BJ (cell line): ENCODE measurements around the gene IL1RAPL1. TPM values are rescaled to one million over a fixed set of nuclear protein-coding genes. Genes with fewer than 3 reads are reported as not detected.

Experiments used
- CTCF ChIA-PET: fragments of 350-600 bp; formaldehyde crosslinking; extraction: SDS; loops from one replicate; lab custom pipeline; 2021; ENCODE audit warnings: antibody characterized with exemption, inconsistent platforms; lab: Yijun Ruan, JAX
- POLR2A ChIA-PET: fragments of 300-600 bp; sonication (Branson Sonifier 250); formaldehyde crosslinking; extraction: SDS; loops from one replicate; lab custom pipeline; 2021; ENCODE audit warnings: antibody characterized with exemption; lab: Charles Lee
- DNase-seq: peaks from one replicate; pipeline ENCODE4 v3.0.0-alpha.2; 2011; ENCODE audit warnings: low read depth
- H3K27me3 ChIP-seq: 2 replicates; pipeline ENCODE4 v1.6.0; 2011; ENCODE audit warnings: low read length; ENCODE audit not compliant: control insufficient read depth, insufficient read depth
- H3K36me3 ChIP-seq: 2 replicates; pipeline ENCODE4 v1.5.1; 2011; ENCODE audit warnings: low read length; ENCODE audit not compliant: control insufficient read depth, insufficient read depth
- H3K4me3 ChIP-seq: 2 replicates; pipeline ENCODE4 v1.5.1; 2011; ENCODE audit warnings: low read depth, mild to moderate bottlenecking, control low read depth, low read length
- polyA plus RNA-seq: library from polyadenylated mRNA; depleted of rRNA; stranded (reverse); fragments of >200 nt; gene quantifications from 2 replicates; pipeline ENCODE4 v1.2.3, GENCODE V29; 2011
- TF ChIP-seq, protein P1 (sequence below): IDR thresholded peaks from 2 replicates; pipeline ENCODE4 v1.5.1; 2011; ENCODE audit warnings: low read depth, mild to moderate bottlenecking, control low read depth, inconsistent platforms, low read length, moderate library complexity; ENCODE audit not compliant: insufficient read depth

The IL1RAPL1 gene
- polyA plus RNA-seq, 1 experiment = 0.02 TPM

DNA sequence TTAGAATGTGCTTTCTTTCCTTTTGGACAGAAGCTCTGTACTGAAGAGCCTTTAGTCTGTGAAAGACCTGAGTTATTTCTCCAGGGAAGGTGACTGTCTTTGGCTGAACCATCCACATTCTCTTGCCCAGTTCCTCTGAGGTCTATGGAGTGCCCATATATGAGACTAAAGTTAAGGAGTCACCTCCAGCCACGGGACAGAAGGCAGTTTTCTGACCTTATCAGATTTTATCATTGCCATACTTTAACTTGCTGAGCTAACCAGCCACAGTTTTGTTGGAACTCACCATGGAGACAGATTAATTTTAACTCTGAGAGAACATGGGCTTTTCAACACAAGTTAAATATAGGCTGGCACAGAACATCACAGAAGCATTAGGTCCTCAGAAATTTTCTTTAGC lies 26.3 kb downstream of the IL1RAPL1 start:
- ChIA-PET CTCF (interaction anchor here (0.6 kb wide), 1 partner anchor 532 kb away, joined by 4 read pairs; no protein-coding TSS in a partner anchor), POLR2A (no interaction called here)
- TF ChIP-seq, protein P1, sequence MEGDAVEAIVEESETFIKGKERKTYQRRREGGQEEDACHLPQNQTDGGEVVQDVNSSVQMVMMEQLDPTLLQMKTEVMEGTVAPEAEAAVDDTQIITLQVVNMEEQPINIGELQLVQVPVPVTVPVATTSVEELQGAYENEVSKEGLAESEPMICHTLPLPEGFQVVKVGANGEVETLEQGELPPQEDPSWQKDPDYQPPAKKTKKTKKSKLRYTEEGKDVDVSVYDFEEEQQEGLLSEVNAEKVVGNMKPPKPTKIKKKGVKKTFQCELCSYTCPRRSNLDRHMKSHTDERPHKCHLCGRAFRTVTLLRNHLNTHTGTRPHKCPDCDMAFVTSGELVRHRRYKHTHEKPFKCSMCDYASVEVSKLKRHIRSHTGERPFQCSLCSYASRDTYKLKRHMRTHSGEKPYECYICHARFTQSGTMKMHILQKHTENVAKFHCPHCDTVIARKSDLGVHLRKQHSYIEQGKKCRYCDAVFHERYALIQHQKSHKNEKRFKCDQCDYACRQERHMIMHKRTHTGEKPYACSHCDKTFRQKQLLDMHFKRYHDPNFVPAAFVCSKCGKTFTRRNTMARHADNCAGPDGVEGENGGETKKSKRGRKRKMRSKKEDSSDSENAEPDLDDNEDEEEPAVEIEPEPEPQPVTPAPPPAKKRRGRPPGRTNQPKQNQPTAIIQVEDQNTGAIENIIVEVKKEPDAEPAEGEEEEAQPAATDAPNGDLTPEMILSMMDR = no peak

DNA sequence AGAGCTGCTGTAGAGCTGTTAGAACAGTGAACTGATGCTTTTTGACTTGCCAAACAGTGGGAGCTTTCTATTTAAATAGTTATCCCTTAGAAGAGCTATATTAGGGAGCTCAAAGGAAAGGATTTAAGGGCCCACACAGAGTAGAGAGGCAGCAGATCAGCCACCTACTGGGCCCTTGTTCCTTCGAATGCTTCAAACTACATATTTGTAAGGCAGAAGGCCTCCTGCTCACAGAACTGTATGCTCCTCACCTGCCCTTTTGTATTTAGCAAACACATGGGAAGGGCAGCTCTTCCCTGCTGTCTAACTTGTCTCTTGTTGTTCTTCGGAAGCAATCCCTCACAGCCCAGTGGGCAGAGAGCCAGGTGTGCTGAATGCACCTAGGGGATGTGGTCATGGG lies 38.0 kb downstream of the IL1RAPL1 start:
- H3K27me3 ChIP-seq = no peaks in the 10 kb centered on the region
- no peaks in the 10 kb centered on the region for H3K36me3 ChIP-seq
- ChIA-PET CTCF (no interaction called here), POLR2A (no interaction called here)
- no peak overlapping the region for H3K4me3 ChIP-seq
- DNase-seq = no peak
- TF ChIP-seq, protein P1 = no peak

More for the DNA sequence above, 26.3 kb downstream of the IL1RAPL1 start:
- H3K36me3 ChIP-seq = no peaks in the 10 kb centered on the region
- no peak for DNase-seq
- H3K27me3 ChIP-seq = no peaks in the 10 kb centered on the region
- no peak overlapping the region for H3K4me3 ChIP-seq

DNA sequence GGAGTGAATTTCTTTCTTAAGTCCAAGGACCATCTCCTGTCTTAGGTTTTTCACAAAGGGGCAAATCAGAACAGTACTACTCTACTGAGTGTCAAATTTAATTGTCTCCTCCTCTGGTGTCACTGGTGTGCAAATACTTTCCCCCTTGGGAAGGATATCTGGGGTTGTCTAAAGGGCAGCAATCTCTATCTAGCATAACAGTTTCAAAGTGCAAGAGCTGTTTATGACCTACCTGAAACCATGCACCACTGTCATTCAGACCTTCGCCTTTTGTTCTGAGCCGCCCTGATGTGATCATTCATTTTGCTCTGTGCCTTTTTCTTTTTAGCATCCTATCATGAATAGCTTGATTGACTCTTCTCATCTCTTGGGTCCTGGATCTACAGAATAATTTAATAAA lies 39.3 kb downstream of the IL1RAPL1 start:
- CTCF ChIA-PET = no interaction called here
- Histone ChIP-seq H3K27me3 (no peaks in the 10 kb centered on the region), H3K36me3 (no peaks in the 10 kb centered on the region), H3K4me3 (no peak overlapping the region)
- POLR2A ChIA-PET = no interaction called here
- no peak for DNase-seq
- TF ChIP-seq, protein P1 = no peak

DNA sequence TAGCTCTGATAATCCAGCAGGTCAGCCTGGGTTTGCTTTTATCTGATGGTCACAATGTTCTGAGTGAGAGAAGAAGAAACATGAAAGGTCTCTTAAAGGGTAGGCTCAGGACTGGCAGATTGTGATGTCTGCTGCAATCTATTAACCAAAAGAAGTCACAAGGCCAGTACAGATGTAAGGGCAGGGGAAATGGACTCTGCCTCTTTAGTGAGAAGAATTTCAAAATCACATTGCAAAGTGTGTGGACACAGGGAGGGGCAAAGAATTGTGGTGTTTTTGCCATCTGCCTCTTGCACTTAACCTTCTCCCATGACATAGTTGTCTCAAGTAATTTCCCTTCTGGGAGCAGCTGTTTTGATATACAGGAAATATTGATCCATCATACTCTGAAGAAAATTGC lies 40.9 kb downstream of the IL1RAPL1 start:
- ChIA-PET POLR2A (no interaction called here), CTCF (no interaction called here)
- H3K36me3 ChIP-seq = no peaks in the 10 kb centered on the region
- no peak for DNase-seq
- no peaks in the 10 kb centered on the region for H3K27me3 ChIP-seq
- H3K4me3 ChIP-seq = no peak overlapping the region
- TF ChIP-seq, protein P1 = no peak

DNA sequence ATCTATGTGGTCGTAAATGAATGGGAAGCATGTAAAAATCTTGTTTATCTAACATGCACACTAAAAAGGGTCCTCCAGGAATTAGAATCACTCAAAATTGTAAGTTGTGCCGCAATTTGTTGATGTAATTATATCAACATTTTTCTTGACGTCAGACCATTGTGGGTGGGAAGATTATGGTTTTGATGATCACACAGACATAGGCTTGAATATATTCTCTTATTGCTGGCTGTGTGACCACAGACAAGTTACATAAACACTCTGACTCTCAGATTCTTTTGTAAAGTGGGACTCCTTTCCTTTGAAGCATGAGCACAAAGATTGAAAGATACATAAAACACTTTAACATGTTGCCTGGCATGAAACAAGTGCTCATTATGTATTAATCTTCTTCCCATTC lies 51.5 kb downstream of the IL1RAPL1 start:
- POLR2A ChIA-PET = no interaction called here
- H3K27me3 ChIP-seq = no peaks in the 10 kb centered on the region
- no peak for DNase-seq
- no peaks in the 10 kb centered on the region for H3K36me3 ChIP-seq
- H3K4me3 ChIP-seq = no peak overlapping the region
- CTCF ChIA-PET = no interaction called here
- TF ChIP-seq, protein P1 = no peak
